Ovary (tissue), 10 donors: ENCODE measurements around the gene UBE2A. TPM values are rescaled to one million over a fixed set of nuclear protein-coding genes. Genes with fewer than 3 reads are reported as not detected.

Source experiments
- DNase-seq, 5 donors: peaks; one replicate each; pipeline ENCODE4 v3.0.0-alpha.2; 2019 to 2020
- H3K27ac ChIP-seq, 2 donors: fragments of 200-600 bp; one replicate each; pipeline versions ENCODE4 v1.5.1 to v1.8.0; 2019 to 2022
- H3K27me3 ChIP-seq: fragments of 200-600 bp; one replicate; pipeline ENCODE4 v1.8.0; 2022
- H3K36me3 ChIP-seq: fragments of 200-600 bp; sonication (generic); one replicate; pipeline ENCODE4 v1.5.1; 2019
- H3K4me1 ChIP-seq: one replicate; pipeline ENCODE4 v1.8.1; 2013; ENCODE audit warnings: mild to moderate bottlenecking, moderate library complexity; ENCODE audit not compliant: insufficient read depth
- H3K4me3 ChIP-seq: fragments of 200-600 bp; sonication (generic); one replicate; pipeline ENCODE4 v1.5.1; 2017
- H3K9me3 ChIP-seq, 2 donors: fragments of 200-600 bp in 1 of 2; sonication (generic) in 1 of 2; one replicate each; pipeline versions ENCODE4 v1.5.1 to v1.8.1; 2013 to 2019; ENCODE audit warnings: mild to moderate bottlenecking in 1 of 2, moderate library complexity in 1 of 2
- CTCF ChIP-seq, 3 donors: fragments of 450-650 bp in 2 of 3; fragments of 200-600 bp in 1 of 3; IDR thresholded peaks; one replicate each; pipeline versions ENCODE4 v1.5.1 to v1.8.0; 2016 to 2022; ENCODE audit warnings: antibody characterized with exemption in 3 of 3, mild to moderate bottlenecking in 1 of 3
- EP300 ChIP-seq: sonication (generic); formaldehyde crosslinking; IDR thresholded peaks from one replicate; pipeline ENCODE4 v1.6.1; 2017; ENCODE audit warnings: antibody characterized with exemption
- POLR2A ChIP-seq: fragments of 450-650 bp; IDR thresholded peaks from one replicate; pipeline ENCODE4 v1.6.1; 2017; ENCODE audit warnings: antibody characterized with exemption, mild to moderate bottlenecking, moderate library complexity
- WGBS, 3 donors: extraction: QIAGEN DNeasy Blood & Tissue Kit in 1 of 3; methylation state at CpG; one replicate each; pipeline versions ENCODE4 v1.1.5 to v1.1.7; 2013 to 2017; 5-methylcytosine and 5-hydroxymethylcytosine counted together
- intact Hi-C, 4 donors: fragments of 100-400 bp; cut with DNase I; formaldehyde crosslinking; loops; one replicate each; pipeline versions ENCODE4 v1.11.0 to v1.15.1; 2022 to 2023
- long read RNA-seq, 3 donors: library from polyadenylated mRNA in 2 of 3; unstranded in 2 of 3; transcript quantifications; one replicate each; pipeline ENCODE4 v2.0.0 and lab custom pipeline, GENCODE V29; 2021 to 2026
- polyA plus RNA-seq, 2 donors: library from polyadenylated mRNA; stranded (reverse); fragments of 200-250 nt in 1 of 2; fragments of 350-450 nt in 1 of 2; fragmentation: Illumina TruSeq in 1 of 2; extraction: RNeasy Lipid Tissue Mini Kit (QIAGEN cat#74804) in 1 of 2; gene quantifications; one replicate each; pipeline ENCODE4 v1.2.3, GENCODE V29; 2013 to 2014
- total RNA-seq, 7 donors: library from RNA; depleted of rRNA in 2 of 7; stranded (reverse); fragments of >200 nt in 2 of 7; fragmentation: NEBNext Ultra II Directional in 3 of 7; extraction: Animal tissue kit (Norgen Biotek cat#: 25700) in 3 of 7; gene quantifications; one replicate each; pipeline versions ENCODE4 v1.1.0 to v1.2.4, GENCODE V29; 2016 to 2023
- donor health status: DM: no; HTN: no; CAD: no; lungs with moderate emphysema.
- donor health status: DM: no; HTN: no; CAD: no.
- donor health status: Bipolar disorder and iron deficiency.
- donor health status: DM: yes; HTN: yes; CAD: no.
- donor health status: DM: no; HTN: no; CAD: no.
- donor health status: DM: yes; HTN: yes; CAD: no.

The UBE2A gene
- total RNA-seq (10 to 100 TPM; 25.0 to 40.1 (median 30.2) TPM), polyA plus RNA-seq (10 to 100 TPM; 29.8 to 86.0 TPM)
- long read RNA-seq, donor 1, transcript UBE2A-207 (5 exons, 934 nt): minor isoform, 11 of 105 reads
- long read RNA-seq, donor 1, transcript UBE2A-206 (5 exons, 1,381 nt): minor isoform, 12 of 105 reads
- long read RNA-seq, donor 1, transcript UBE2A-202 (6 exons, 1,874 nt): major isoform, 68 of 105 reads
- long read RNA-seq, donor 1, partial matches to known transcripts: 4 of 105 reads
- long read RNA-seq, donor 1, other reads (novel, unspliced or antisense): 8 of 105 reads
- long read RNA-seq, donor 2, transcript UBE2A-203 (3 exons, 2,643 nt): minor isoform, 6 of 46 reads
- long read RNA-seq, donor 2, transcript UBE2A-206 (5 exons, 1,381 nt): minor isoform, 5 of 46 reads
- long read RNA-seq, donor 2, transcript UBE2A-202 (6 exons, 1,874 nt): major isoform, 23 of 46 reads
- long read RNA-seq, donor 2, partial matches to known transcripts: 0 of 46 reads
- long read RNA-seq, donor 2, other reads (novel, unspliced or antisense): 7 of 46 reads
- long read RNA-seq, donor 3, transcript UBE2A-202 (6 exons, 1,874 nt): major isoform, 23 of 32 reads
- long read RNA-seq, donor 3, partial matches to known transcripts: 0 of 32 reads
- long read RNA-seq, donor 3, other reads (novel, unspliced or antisense): 2 of 32 reads

- intact Hi-C loops: no loop called here
- H3K36me3 ChIP-seq: no peaks in the 10 kb centered on the region
- TF ChIP-seq EP300 (no peak), CTCF (IDR thresholded peaks at IDR 0.05) (peak in 2 of 3 donors; percentile 14 to 19), POLR2A (peak; percentile 70)
- peak; percentile 87 to 91 (median 91) for DNase-seq
- 29 to 41% (median 37%) methylated on average over 79 to 86 of the region's 86 CpGs for WGBS, 3 donors
- H3K4me3 ChIP-seq: peak within 1 kb of the TSS; percentile 84
- H3K4me1 ChIP-seq: no peaks in the 10 kb centered on the region
- H3K27me3 ChIP-seq: no peaks in the 10 kb centered on the region
- H3K9me3 ChIP-seq: no peaks in the 10 kb centered on the region
- H3K27ac ChIP-seq: peak within 1 kb of the TSS; percentile 81 to 91
Observed at GRCh38 chrX:119574394-119575266, at the start of gene UBE2A. TSS of gene UBE2A (plus strand) at chrX:119574563. CDS start at chrX:119574712, 149 bp downstream.

GRCh38 chrX:119529345-119530276 lies 44.8 kb upstream of the UBE2A start:
- Histone ChIP-seq H3K4me3 (no peak overlapping the region), H3K36me3 (no peaks in the 10 kb centered on the region), H3K9me3 (no peaks in the 10 kb centered on the region), H3K27me3 (no peaks in the 10 kb centered on the region), H3K4me1 (no peaks in the 10 kb centered on the region), H3K27ac (no peak overlapping the region)
- no peak for DNase-seq
- no peak for TF ChIP-seq CTCF (IDR thresholded peaks at IDR 0.05)
- no peak for TF ChIP-seq EP300
- no peak for TF ChIP-seq POLR2A
- 31 to 44% (median 43%) methylated on average over 9 of the region's 9 CpGs for WGBS, 3 donors
- intact Hi-C loops: no loop called here

GRCh38 chrX:119537487-119537886 lies 36.9 kb upstream of the UBE2A start:
- intact Hi-C loops: no loop called here
- H3K36me3 ChIP-seq: no peaks in the 10 kb centered on the region
- H3K4me1 ChIP-seq: no peaks in the 10 kb centered on the region
- no peaks in the 10 kb centered on the region for H3K9me3 ChIP-seq
- WGBS, 3 donors: 51 to 62% (median 61%) methylated on average over 3 of the region's 3 CpGs
- no peak for TF ChIP-seq EP300
- TF ChIP-seq CTCF (IDR thresholded peaks at IDR 0.05): no peak
- no peak for TF ChIP-seq POLR2A
- DNase-seq: no peak
- no peak overlapping the region for H3K4me3 ChIP-seq
- H3K27me3 ChIP-seq: no peaks in the 10 kb centered on the region
- no peak overlapping the region for H3K27ac ChIP-seq
